GM23338 (cell line): ENCODE results near the gene TNS4. TPM values are rescaled to one million over a fixed set of nuclear protein-coding genes. Genes with fewer than 3 reads are reported as not detected.

Source experiments
- EZH2 ChIP-seq: fragments of 200-600 bp; sonication (generic); IDR thresholded peaks from one replicate; pipeline ENCODE4 v1.8.0; 2017; ENCODE audit warnings: antibody characterized with exemption, mild to moderate bottlenecking, low read depth; ENCODE audit not compliant: unreplicated experiment
- EZH2phosphoT487 ChIP-seq: fragments of 200-600 bp; sonication (generic); IDR thresholded peaks from one replicate; pipeline ENCODE4 v1.8.1; 2018; ENCODE audit warnings: antibody characterized with exemption; ENCODE audit not compliant: unreplicated experiment
- POLR2AphosphoS5 ChIP-seq: IDR thresholded peaks from 2 replicates; pipeline ENCODE4 v1.6.1; 2016; ENCODE audit warnings: antibody characterized with exemption, low read depth
- ZNF114 ChIP-seq: fragments of 250-450 bp; sonication (Bioruptor Pico); IDR thresholded peaks from 2 replicates; pipeline ENCODE4 v1.5.0; 2020; ENCODE audit warnings: mild to moderate bottlenecking, moderate library complexity
- ZNF331 ChIP-seq: fragments of 250-450 bp; sonication (Bioruptor Pico); IDR thresholded peaks from 2 replicates; pipeline ENCODE4 v1.5.0; 2020; ENCODE audit warnings: low read depth, mild to moderate bottlenecking, moderate library complexity
- polyA plus RNA-seq: library from polyadenylated mRNA; unstranded; fragments of >200 nt; fragmentation: Nextera tagmentation; extraction: Ambion mirVana; gene quantifications from 2 replicates; pipeline ENCODE4 v1.2.1, GENCODE V29; 2016
- total RNA-seq: library from RNA; depleted of rRNA; stranded (reverse); fragments of >200 nt; shearing (Covaris generic); gene quantifications from 2 replicates; pipeline ENCODE4 v1.2.3, GENCODE V29; 2014
- TF ChIP-seq, protein P1 (sequence below): fragments of 250-450 bp; sonication (Bioruptor Pico); IDR thresholded peaks from 2 replicates; pipeline ENCODE4 v1.5.0; 2020; ENCODE audit warnings: mild to moderate bottlenecking, moderate library complexity
- TF ChIP-seq, protein P2 (sequence below): IDR thresholded peaks from 2 replicates; pipeline ENCODE4 v1.6.1; 2016; ENCODE audit warnings: antibody characterized with exemption
- TF ChIP-seq, protein P3 (sequence below), 2 experiments: fragments of 200-600 bp in 1 of 2; sonication (generic) in 1 of 2; conservative IDR thresholded peaks; 2 replicates each; pipeline versions ENCODE4 v1.5.1 to v1.6.1; 2016 to 2017; ENCODE audit warnings: antibody characterized with exemption in 2 of 2, low read depth in 2 of 2, mild to moderate bottlenecking in 2 of 2, moderate library complexity in 1 of 2

The TNS4 gene
- total and polyA plus RNA-seq, 2 experiments from 2014 or later = 0.31 to 4.9 TPM

DNA sequence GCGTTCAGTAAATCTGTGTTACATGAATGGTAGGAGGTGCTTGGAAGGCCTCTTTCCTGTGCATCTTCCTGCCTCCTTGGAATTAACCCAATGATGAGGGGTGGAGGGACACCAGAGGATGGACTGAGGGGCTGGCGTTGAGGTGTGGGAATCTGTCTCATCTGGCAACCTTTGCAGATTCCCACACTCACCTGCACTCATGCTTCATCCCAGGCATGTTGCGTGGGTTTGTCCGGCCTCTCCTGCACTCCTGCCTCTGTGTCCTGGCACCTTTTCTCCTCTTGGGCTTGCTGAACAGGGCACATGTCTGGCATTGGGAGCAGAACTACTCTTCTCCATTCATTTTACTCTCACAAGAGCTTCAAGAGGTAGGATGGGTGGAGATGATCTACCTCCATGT, 61.3 kb downstream of the TNS4 start (continued):
- TF ChIP-seq, protein P1, sequence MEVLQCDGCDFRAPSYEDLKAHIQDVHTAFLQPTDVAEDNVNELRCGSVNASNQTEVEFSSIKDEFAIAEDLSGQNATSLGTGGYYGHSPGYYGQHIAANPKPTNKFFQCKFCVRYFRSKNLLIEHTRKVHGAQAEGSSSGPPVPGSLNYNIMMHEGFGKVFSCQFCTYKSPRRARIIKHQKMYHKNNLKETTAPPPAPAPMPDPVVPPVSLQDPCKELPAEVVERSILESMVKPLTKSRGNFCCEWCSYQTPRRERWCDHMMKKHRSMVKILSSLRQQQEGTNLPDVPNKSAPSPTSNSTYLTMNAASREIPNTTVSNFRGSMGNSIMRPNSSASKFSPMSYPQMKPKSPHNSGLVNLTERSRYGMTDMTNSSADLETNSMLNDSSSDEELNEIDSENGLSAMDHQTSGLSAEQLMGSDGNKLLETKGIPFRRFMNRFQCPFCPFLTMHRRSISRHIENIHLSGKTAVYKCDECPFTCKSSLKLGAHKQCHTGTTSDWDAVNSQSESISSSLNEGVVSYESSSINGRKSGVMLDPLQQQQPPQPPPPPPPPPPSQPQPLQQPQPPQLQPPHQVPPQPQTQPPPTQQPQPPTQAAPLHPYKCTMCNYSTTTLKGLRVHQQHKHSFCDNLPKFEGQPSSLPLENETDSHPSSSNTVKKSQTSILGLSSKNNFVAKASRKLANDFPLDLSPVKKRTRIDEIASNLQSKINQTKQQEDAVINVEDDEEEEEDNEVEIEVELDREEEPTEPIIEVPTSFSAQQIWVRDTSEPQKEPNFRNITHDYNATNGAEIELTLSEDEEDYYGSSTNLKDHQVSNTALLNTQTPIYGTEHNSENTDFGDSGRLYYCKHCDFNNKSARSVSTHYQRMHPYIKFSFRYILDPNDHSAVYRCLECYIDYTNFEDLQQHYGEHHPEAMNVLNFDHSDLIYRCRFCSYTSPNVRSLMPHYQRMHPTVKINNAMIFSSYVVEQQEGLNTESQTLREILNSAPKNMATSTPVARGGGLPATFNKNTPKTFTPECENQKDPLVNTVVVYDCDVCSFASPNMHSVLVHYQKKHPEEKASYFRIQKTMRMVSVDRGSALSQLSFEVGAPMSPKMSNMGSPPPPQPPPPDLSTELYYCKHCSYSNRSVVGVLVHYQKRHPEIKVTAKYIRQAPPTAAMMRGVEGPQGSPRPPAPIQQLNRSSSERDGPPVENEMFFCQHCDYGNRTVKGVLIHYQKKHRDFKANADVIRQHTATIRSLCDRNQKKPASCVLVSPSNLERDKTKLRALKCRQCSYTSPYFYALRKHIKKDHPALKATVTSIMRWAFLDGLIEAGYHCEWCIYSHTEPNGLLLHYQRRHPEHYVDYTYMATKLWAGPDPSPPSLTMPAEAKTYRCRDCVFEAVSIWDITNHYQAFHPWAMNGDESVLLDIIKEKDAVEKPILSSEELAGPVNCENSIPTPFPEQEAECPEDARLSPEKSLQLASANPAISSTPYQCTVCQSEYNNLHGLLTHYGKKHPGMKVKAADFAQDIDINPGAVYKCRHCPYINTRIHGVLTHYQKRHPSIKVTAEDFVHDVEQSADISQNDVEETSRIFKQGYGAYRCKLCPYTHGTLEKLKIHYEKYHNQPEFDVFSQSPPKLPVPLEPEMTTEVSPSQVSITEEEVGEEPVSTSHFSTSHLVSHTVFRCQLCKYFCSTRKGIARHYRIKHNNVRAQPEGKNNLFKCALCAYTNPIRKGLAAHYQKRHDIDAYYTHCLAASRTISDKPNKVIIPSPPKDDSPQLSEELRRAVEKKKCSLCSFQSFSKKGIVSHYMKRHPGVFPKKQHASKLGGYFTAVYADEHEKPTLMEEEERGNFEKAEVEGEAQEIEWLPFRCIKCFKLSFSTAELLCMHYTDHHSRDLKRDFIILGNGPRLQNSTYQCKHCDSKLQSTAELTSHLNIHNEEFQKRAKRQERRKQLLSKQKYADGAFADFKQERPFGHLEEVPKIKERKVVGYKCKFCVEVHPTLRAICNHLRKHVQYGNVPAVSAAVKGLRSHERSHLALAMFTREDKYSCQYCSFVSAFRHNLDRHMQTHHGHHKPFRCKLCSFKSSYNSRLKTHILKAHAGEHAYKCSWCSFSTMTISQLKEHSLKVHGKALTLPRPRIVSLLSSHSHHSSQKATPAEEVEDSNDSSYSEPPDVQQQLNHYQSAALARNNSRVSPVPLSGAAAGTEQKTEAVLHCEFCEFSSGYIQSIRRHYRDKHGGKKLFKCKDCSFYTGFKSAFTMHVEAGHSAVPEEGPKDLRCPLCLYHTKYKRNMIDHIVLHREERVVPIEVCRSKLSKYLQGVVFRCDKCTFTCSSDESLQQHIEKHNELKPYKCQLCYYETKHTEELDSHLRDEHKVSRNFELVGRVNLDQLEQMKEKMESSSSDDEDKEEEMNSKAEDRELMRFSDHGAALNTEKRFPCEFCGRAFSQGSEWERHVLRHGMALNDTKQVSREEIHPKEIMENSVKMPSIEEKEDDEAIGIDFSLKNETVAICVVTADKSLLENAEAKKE = no peak
- TF ChIP-seq EZH2phosphoT487 (no peak), ZNF331 (no peak), POLR2AphosphoS5 (no peak), EZH2 (no peak), ZNF114 (CRISPR knock-in tag) (no peak)
- TF ChIP-seq, protein P2, sequence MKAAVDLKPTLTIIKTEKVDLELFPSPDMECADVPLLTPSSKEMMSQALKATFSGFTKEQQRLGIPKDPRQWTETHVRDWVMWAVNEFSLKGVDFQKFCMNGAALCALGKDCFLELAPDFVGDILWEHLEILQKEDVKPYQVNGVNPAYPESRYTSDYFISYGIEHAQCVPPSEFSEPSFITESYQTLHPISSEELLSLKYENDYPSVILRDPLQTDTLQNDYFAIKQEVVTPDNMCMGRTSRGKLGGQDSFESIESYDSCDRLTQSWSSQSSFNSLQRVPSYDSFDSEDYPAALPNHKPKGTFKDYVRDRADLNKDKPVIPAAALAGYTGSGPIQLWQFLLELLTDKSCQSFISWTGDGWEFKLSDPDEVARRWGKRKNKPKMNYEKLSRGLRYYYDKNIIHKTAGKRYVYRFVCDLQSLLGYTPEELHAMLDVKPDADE = no peak
- TF ChIP-seq, protein P3, sequence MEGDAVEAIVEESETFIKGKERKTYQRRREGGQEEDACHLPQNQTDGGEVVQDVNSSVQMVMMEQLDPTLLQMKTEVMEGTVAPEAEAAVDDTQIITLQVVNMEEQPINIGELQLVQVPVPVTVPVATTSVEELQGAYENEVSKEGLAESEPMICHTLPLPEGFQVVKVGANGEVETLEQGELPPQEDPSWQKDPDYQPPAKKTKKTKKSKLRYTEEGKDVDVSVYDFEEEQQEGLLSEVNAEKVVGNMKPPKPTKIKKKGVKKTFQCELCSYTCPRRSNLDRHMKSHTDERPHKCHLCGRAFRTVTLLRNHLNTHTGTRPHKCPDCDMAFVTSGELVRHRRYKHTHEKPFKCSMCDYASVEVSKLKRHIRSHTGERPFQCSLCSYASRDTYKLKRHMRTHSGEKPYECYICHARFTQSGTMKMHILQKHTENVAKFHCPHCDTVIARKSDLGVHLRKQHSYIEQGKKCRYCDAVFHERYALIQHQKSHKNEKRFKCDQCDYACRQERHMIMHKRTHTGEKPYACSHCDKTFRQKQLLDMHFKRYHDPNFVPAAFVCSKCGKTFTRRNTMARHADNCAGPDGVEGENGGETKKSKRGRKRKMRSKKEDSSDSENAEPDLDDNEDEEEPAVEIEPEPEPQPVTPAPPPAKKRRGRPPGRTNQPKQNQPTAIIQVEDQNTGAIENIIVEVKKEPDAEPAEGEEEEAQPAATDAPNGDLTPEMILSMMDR (conservative IDR thresholded peaks at IDR 0.05; ENCODE audit: low read depth in 2 of 2) = no peak
